Fibroblast of lung (primary cell): ENCODE results near the gene FXYD1. TPM values are rescaled to one million over a fixed set of nuclear protein-coding genes. Genes with fewer than 3 reads are reported as not detected.

Source experiments
- DNase-seq, 2 donors: peaks; one replicate each; pipeline versions ENCODE4 v3.0.0 to v3.0.0-alpha.2; 2010; ENCODE audit warnings: low read depth in 2 of 2
- H2AFZ ChIP-seq: 2 replicates; pipeline ENCODE4 v1.5.1; 2012; ENCODE audit warnings: low read length, control low read depth, inconsistent platforms
- H3K27ac ChIP-seq: 2 replicates; pipeline ENCODE4 v1.5.1; 2011; ENCODE audit warnings: low read length, control low read depth; ENCODE audit not compliant: insufficient read depth
- H3K27me3 ChIP-seq: 2 replicates; pipeline ENCODE4 v1.5.1; 2011; ENCODE audit warnings: mild to moderate bottlenecking, low read length; ENCODE audit not compliant: control insufficient read depth, insufficient read depth
- H3K36me3 ChIP-seq: 2 replicates; pipeline ENCODE4 v1.5.1; 2011; ENCODE audit warnings: low read length; ENCODE audit not compliant: control insufficient read depth, insufficient read depth
- H3K4me1 ChIP-seq: 2 replicates; pipeline ENCODE4 v1.5.1; 2011; ENCODE audit warnings: low read length; ENCODE audit not compliant: control insufficient read depth, insufficient read depth; ENCODE audit errors: extremely low read depth
- H3K4me2 ChIP-seq: 2 replicates; pipeline ENCODE4 v1.5.1; 2011; ENCODE audit warnings: low read length, control low read depth; ENCODE audit not compliant: insufficient read depth; ENCODE audit errors: extremely low read depth
- H3K4me3 ChIP-seq, 4 experiments: fragments of 200-600 bp in 1 of 4; sonication (generic) in 1 of 4; replicated peaks in 1 of 4; 2 replicates each; pipeline ENCODE4 v1.5.1; 2011 to 2016; ENCODE audit warnings: low read length in 4 of 4, low read depth in 3 of 4, mild to moderate bottlenecking in 3 of 4, control low read depth in 2 of 4, inconsistent platforms in 1 of 4, mixed read lengths in 1 of 4; ENCODE audit not compliant: insufficient read depth in 1 of 4; ENCODE audit errors: control extremely low read depth in 1 of 4
- H3K79me2 ChIP-seq: 2 replicates; pipeline ENCODE4 v1.5.1; 2012; ENCODE audit warnings: mild to moderate bottlenecking, low read length, inconsistent platforms; ENCODE audit not compliant: control insufficient read depth, insufficient read depth
- H3K9ac ChIP-seq: 2 replicates; pipeline ENCODE4 v1.5.1; 2011; ENCODE audit warnings: mild to moderate bottlenecking, low read length, control low read depth; ENCODE audit not compliant: insufficient read depth
- H3K9me3 ChIP-seq: 2 replicates; pipeline ENCODE4 v1.5.1; 2012; ENCODE audit warnings: low read depth, low read length; ENCODE audit not compliant: control insufficient read depth, insufficient read depth
- H4K20me1 ChIP-seq: 2 replicates; pipeline ENCODE4 v1.5.1; 2011; ENCODE audit warnings: low read length; ENCODE audit not compliant: control insufficient read depth, insufficient read depth; ENCODE audit errors: extremely low read depth
- CTCF ChIP-seq, 2 donors: IDR thresholded peaks in 1 of 2; conservative IDR thresholded peaks in 1 of 2; 1 replicate in 1 of 2; 2 replicates in 1 of 2; pipeline ENCODE4 v1.5.1; 2011 to 2012; ENCODE audit warnings: low read length in 2 of 2, control low read depth in 1 of 2, inconsistent platforms in 1 of 2, low read depth in 1 of 2, mild to moderate bottlenecking in 1 of 2
- EZH2 ChIP-seq: IDR thresholded peaks from 2 replicates; pipeline ENCODE4 v1.5.1; 2012; ENCODE audit warnings: low read length, control low read depth, mild to moderate bottlenecking; ENCODE audit errors: missing control alignments
- polyA plus RNA-seq, 2 donors: library from polyadenylated mRNA; depleted of rRNA in 1 of 2; stranded (reverse) in 1 of 2; unstranded in 1 of 2; fragments of >200 nt; gene quantifications; 2 replicates each; pipeline ENCODE4 v1.2.1, GENCODE V29; 2011 to 2012; ENCODE audit warnings: missing spikeins in 1 of 2
- total RNA-seq: library from RNA; depleted of rRNA; stranded (reverse); fragments of >200 nt; gene quantifications from 2 replicates; pipeline ENCODE4 v1.2.1, GENCODE V29; 2014

The FXYD1 gene
- total and polyA plus RNA-seq, 2 donors (not counting 1 experiment from before 2014, with no cell fraction given), result 4.5 to 7.5 TPM

GRCh38 chr19:35184884-35185283 lies 46.3 kb downstream of the FXYD1 start:
- H3K27me3 ChIP-seq, result no peaks in the 10 kb centered on the region
- no peaks in the 10 kb centered on the region for H3K4me1 ChIP-seq
- H3K79me2 ChIP-seq, result no peaks in the 10 kb centered on the region
- H3K4me3 ChIP-seq, result no peak overlapping the region
- H2AFZ ChIP-seq, result no peak overlapping the region
- TF ChIP-seq CTCF (conservative IDR thresholded peaks at IDR 0.05 in 1 of 2, IDR thresholded peaks at IDR 0.05 in 1 of 2; ENCODE audit: low read depth in 1 of 2, low read length in 2 of 2) (no peak), EZH2 (no peak)
- no peak for DNase-seq
- H3K27ac ChIP-seq, result no peak overlapping the region
- no peaks in the 10 kb centered on the region for H4K20me1 ChIP-seq
- no peak overlapping the region for H3K9ac ChIP-seq
- no peaks in the 10 kb centered on the region for H3K36me3 ChIP-seq
- H3K9me3 ChIP-seq, result no peaks in the 10 kb centered on the region
- H3K4me2 ChIP-seq, result no peak overlapping the region

Other genes with a start within 250 kb of the FXYD1 start
- 3.1 and 4.3 TPM in 2 replicates for gene ZNF30, start 211.9 kb upstream of the FXYD1 start, total RNA-seq
- 2.0 and 2.7 TPM in 2 replicates for gene ZNF30, start 211.9 kb upstream of the FXYD1 start, polyA plus RNA-seq
- 3.3 and 5.0 TPM in 2 replicates for gene ZNF792, start 174.6 kb upstream of the FXYD1 start, total RNA-seq
- 1.6 and 1.7 TPM in 2 replicates for gene ZNF792, start 174.6 kb upstream of the FXYD1 start, polyA plus RNA-seq
- gene GRAMD1A, start 138.5 kb upstream of the FXYD1 start, total RNA-seq, result 22.3 and 24.4 TPM in 2 replicates
- 21.4 and 29.0 TPM in 2 replicates for gene GRAMD1A, start 138.5 kb upstream of the FXYD1 start, polyA plus RNA-seq
- gene SCN1B, start 108.4 kb upstream of the FXYD1 start, total RNA-seq, result 14.1 and 14.5 TPM in 2 replicates
- 11.0 and 17.5 TPM in 2 replicates for gene SCN1B, start 108.4 kb upstream of the FXYD1 start, polyA plus RNA-seq
- gene HPN, start 97.1 kb upstream of the FXYD1 start, total RNA-seq, result 0.33 and 0.51 TPM in 2 replicates
- gene HPN, start 97.1 kb upstream of the FXYD1 start, polyA plus RNA-seq, result not detected in 2 replicates
- not detected in 2 replicates for gene FXYD3, start 23.0 kb upstream of the FXYD1 start, total RNA-seq
- gene FXYD3, start 23.0 kb upstream of the FXYD1 start, polyA plus RNA-seq, result 0.06 TPM in 1 of 2 replicates, not detected in the other
- gene LGI4, start 3.8 kb upstream of the FXYD1 start, total RNA-seq, result 0.17 and 0.26 TPM in 2 replicates
- 0.02 and 0.19 TPM in 2 replicates for gene LGI4, start 3.8 kb upstream of the FXYD1 start, polyA plus RNA-seq
- gene FXYD7, start 4.4 kb downstream of the FXYD1 start, total RNA-seq, result not detected in 2 replicates
- not detected in 2 replicates for gene FXYD7, start 4.4 kb downstream of the FXYD1 start, polyA plus RNA-seq
- gene FXYD5, start 15.9 kb downstream of the FXYD1 start, total RNA-seq, result 10.5 and 19.8 TPM in 2 replicates
- gene FXYD5, start 15.9 kb downstream of the FXYD1 start, polyA plus RNA-seq, result 100 and 187 TPM in 2 replicates
- not detected in 2 replicates for gene FAM187B, start 89.9 kb downstream of the FXYD1 start, total RNA-seq
- gene FAM187B, start 89.9 kb downstream of the FXYD1 start, polyA plus RNA-seq, result not detected in 2 replicates
- gene LSR, start 110.2 kb downstream of the FXYD1 start, total RNA-seq, result 0.26 and 0.33 TPM in 2 replicates
- gene LSR, start 110.2 kb downstream of the FXYD1 start, polyA plus RNA-seq, result 0.29 and 0.31 TPM in 2 replicates
- gene USF2, start 130.1 kb downstream of the FXYD1 start, total RNA-seq, result 42.1 and 53.8 TPM in 2 replicates
- 74.9 and 105 TPM in 2 replicates for gene USF2, start 130.1 kb downstream of the FXYD1 start, polyA plus RNA-seq
- gene HAMP, start 143.7 kb downstream of the FXYD1 start, total RNA-seq, result not detected in 2 replicates
- gene HAMP, start 143.7 kb downstream of the FXYD1 start, polyA plus RNA-seq, result not detected in 2 replicates
- gene MAG, start 153.3 kb downstream of the FXYD1 start, total RNA-seq, result 0.50 TPM in 1 of 2 replicates, not detected in the other
- 0.10 TPM in 1 of 2 replicates, not detected in the other for gene MAG, start 153.3 kb downstream of the FXYD1 start, polyA plus RNA-seq
- gene CD22, start 190.4 kb downstream of the FXYD1 start, total RNA-seq, result 1.2 TPM in 1 of 2 replicates, not detected in the other
- 0.15 and 0.95 TPM in 2 replicates for gene CD22, start 190.4 kb downstream of the FXYD1 start, polyA plus RNA-seq
- gene FFAR1, start 209.1 kb downstream of the FXYD1 start, total RNA-seq, result not detected in 2 replicates
- not detected in 2 replicates for gene FFAR1, start 209.1 kb downstream of the FXYD1 start, polyA plus RNA-seq
- not detected in 2 replicates for gene FFAR3, start 219.6 kb downstream of the FXYD1 start, total RNA-seq
- not detected in 2 replicates for gene FFAR3, start 219.6 kb downstream of the FXYD1 start, polyA plus RNA-seq
- gene GPR42, start 232.2 kb downstream of the FXYD1 start, total RNA-seq, result not detected in 2 replicates
- gene GPR42, start 232.2 kb downstream of the FXYD1 start, polyA plus RNA-seq, result not detected in 2 replicates